ENCODE data around the gene GPATCH2. TPM values are rescaled to one million over a fixed set of nuclear protein-coding genes. Genes with fewer than 3 reads are reported as not detected.

GPATCH2 gene
- total RNA-seq, 1 experiment from 2014 or later = 34.5 TPM

- ChIA-PET CTCF (interaction anchor here (0.6 to 1.1 kb wide), 6 partner anchors 17 to 1926 kb away, joined by 3 to 4 read pairs (median 4); no protein-coding TSS in a partner anchor), POLR2A (interaction anchor here (0.5 to 0.6 kb wide), 3 partner anchors 12 to 281 kb away, joined by 3 to 4 read pairs (median 3); no protein-coding TSS in a partner anchor)
- H3K36me3 Mint-ChIP-seq (ENCODE audit: insufficient read depth, unreplicated experiment) = no peaks in the 10 kb centered on the region
- no peaks in the 10 kb centered on the region for H3K27me3 Mint-ChIP-seq (ENCODE audit: insufficient read depth, unreplicated experiment)
- intact Hi-C loops (cut with micrococcal nuclease) = loop anchor here (5.0 kb wide), 1 partner anchor 105 kb away; the partner anchor contains the start of genes GPATCH2 and SPATA17
- BruUV-seq (replicated peaks) = no TSS peak
- H3K4me1 Mint-ChIP-seq (ENCODE audit: insufficient read depth, unreplicated experiment) = peaks cover 30% of the 10 kb centered on the region
- peak overlapping the region; percentile 65 for H3K27ac Mint-ChIP-seq (ENCODE audit: low read depth, unreplicated experiment)
- DNase-seq (ENCODE audit: unreplicated experiment) = peak; percentile 24
- H3K9me3 Mint-ChIP-seq (ENCODE audit: unreplicated experiment) = peaks cover 8% of the 10 kb centered on the region
- no peak for TF ChIP-seq CTCF (IDR thresholded peaks at IDR 0.05; ENCODE audit: unreplicated experiment)
- H3K4me3 Mint-ChIP-seq (ENCODE audit: unreplicated experiment) = no peak overlapping the region
These were observed 103.7 kb downstream of the GPATCH2 start for GRCh38 chr1:217527151-217527550.

- Mint-ChIP-seq H3K27me3 (ENCODE audit: insufficient read depth, unreplicated experiment) (no peaks in the 10 kb centered on the region), H3K36me3 (ENCODE audit: insufficient read depth, unreplicated experiment) (no peaks in the 10 kb centered on the region), H3K9me3 (ENCODE audit: unreplicated experiment) (peaks cover 8% of the 10 kb centered on the region), H3K27ac (ENCODE audit: low read depth, unreplicated experiment) (peak overlapping the region; percentile 65), H3K4me1 (ENCODE audit: insufficient read depth, unreplicated experiment) (peaks cover 30% of the 10 kb centered on the region), H3K4me3 (ENCODE audit: unreplicated experiment) (no peak overlapping the region)
- POLR2A ChIA-PET = interaction anchor here (0.5 to 1.7 kb wide), 6 partner anchors 8 to 282 kb away, joined by 3 to 9 read pairs (median 4); no protein-coding TSS in a partner anchor
- no peak for TF ChIP-seq CTCF (IDR thresholded peaks at IDR 0.05; ENCODE audit: unreplicated experiment)
- BruUV-seq (replicated peaks) = no TSS peak
- intact Hi-C loops (cut with micrococcal nuclease) = loop anchor here (5.0 kb wide), 1 partner anchor 106 kb away; the partner anchor contains the start of genes GPATCH2 and SPATA17
- CTCF ChIA-PET = interaction anchor here (0.6 to 1.1 kb wide), 6 partner anchors 17 to 1926 kb away, joined by 3 to 4 read pairs (median 3); no protein-coding TSS in a partner anchor
- DNase-seq (ENCODE audit: unreplicated experiment) = peak; percentile 28
These were observed 104.3 kb downstream of the GPATCH2 start for GRCh38 chr1:217526636-217527035.

DNA sequence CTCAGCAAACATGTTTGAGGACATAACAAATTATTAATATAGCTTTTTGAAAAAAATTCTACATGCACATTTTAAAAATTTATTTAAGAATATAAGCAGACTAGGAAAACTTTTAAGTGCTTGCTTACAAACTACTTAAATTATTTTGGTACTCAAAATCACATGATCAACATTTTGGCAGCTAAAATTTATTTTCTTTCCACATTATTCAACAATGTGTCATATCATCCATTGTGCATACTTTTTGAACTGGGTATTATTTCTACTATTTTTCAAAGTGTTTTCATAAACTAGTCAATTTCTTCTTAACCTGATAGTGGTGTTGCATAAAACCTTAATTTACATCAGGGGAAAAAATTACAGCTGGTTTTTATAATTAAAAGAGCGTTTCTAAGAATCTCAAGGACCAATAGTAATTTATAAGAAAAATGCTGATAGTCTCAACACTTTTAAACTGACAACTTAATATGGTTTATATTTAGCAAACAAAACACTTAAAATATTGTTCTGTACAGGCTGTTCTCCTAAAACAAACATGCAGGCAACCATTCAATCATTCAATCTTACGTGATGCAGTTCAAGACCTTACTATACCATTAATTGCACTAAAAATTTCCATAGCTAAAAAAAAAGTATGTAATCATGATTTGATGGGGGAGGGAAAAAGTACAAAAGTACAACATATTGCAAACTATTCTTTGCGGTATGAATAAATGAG is 105.0 kb downstream of the GPATCH2 start:
- ChIA-PET CTCF (interaction anchor here (0.6 to 1.1 kb wide), 7 partner anchors 12 to 1567 kb away, joined by 3 to 5 read pairs (median 3); partner anchors contain the start of genes GPATCH2 and SPATA17), POLR2A (interaction anchor here (0.7 to 1.7 kb wide), 5 partner anchors 9 to 795 kb away, joined by 3 to 9 read pairs (median 4); no protein-coding TSS in a partner anchor)
- intact Hi-C loops (cut with micrococcal nuclease) = loop anchor here (5.0 kb wide), 1 partner anchor 106 kb away; the partner anchor contains the start of genes GPATCH2 and SPATA17
- Mint-ChIP-seq H3K27me3 (ENCODE audit: insufficient read depth, unreplicated experiment) (no peaks in the 10 kb centered on the region), H3K9me3 (ENCODE audit: unreplicated experiment) (peaks cover 8% of the 10 kb centered on the region), H3K27ac (ENCODE audit: low read depth, unreplicated experiment) (peak overlapping the region; percentile 65), H3K4me3 (ENCODE audit: unreplicated experiment) (no peak overlapping the region), H3K36me3 (ENCODE audit: insufficient read depth, unreplicated experiment) (no peaks in the 10 kb centered on the region), H3K4me1 (ENCODE audit: insufficient read depth, unreplicated experiment) (peaks cover 30% of the 10 kb centered on the region)
- BruUV-seq (replicated peaks) = no TSS peak
- peak; percentile 16 for DNase-seq (ENCODE audit: unreplicated experiment)
- TF ChIP-seq CTCF (IDR thresholded peaks at IDR 0.05; ENCODE audit: unreplicated experiment) = no peak
